ENCODE results near the gene ADAM23. TPM values are rescaled to one million over a fixed set of nuclear protein-coding genes. Genes with fewer than 3 reads are reported as not detected.

The ADAM23 gene
- total and polyA plus RNA-seq, 4 donors, result 0.12 to 0.51 (median 0.17) TPM; not detected in 1

- 92% methylated on average over 1 of the region's 1 CpG for WGBS
- no peaks in the 10 kb centered on the region for H3K4me1 ChIP-seq (ENCODE audit: control insufficient read depth in 4 of 4, insufficient read depth in 4 of 4, low read length in 3 of 4)
- no peak overlapping the region for H3K4me3 ChIP-seq (ENCODE audit: low read depth in 1 of 3, low read length in 3 of 3)
- TF ChIP-seq SP1 (IDR thresholded peaks at IDR 0.05) (no peak), ZBTB33 (IDR thresholded peaks at IDR 0.05) (no peak), HNF4G (IDR thresholded peaks at IDR 0.05) (no peak)
- H3K36me3 ChIP-seq (ENCODE audit: control insufficient read depth in 4 of 4, insufficient read depth in 3 of 4, low read depth in 1 of 4, low read length in 3 of 4), result no peaks in the 10 kb centered on the region
- no peak overlapping the region for H3K27ac ChIP-seq (ENCODE audit: low read depth in 1 of 2, low read length in 2 of 2)
- no peak for DNase-seq (ENCODE audit: low spot score)
- no peak overlapping the region for H3K9ac ChIP-seq (ENCODE audit: low read depth in 1 of 2, low read length in 2 of 2)
- H3K9me3 ChIP-seq (ENCODE audit: control insufficient read depth in 4 of 4, low read length in 3 of 4), result peaks cover 0 to 3% (median 0%) of the 10 kb centered on the region in 4 donors
- H3K27me3 ChIP-seq (ENCODE audit: control insufficient read depth in 4 of 4, insufficient read depth in 4 of 4, low read length in 3 of 4), result peaks cover 0 to 5% (median 2%) of the 10 kb centered on the region in 4 donors
These were observed 34.0 kb downstream of the ADAM23 start for GRCh38 chr2:206477296-206477695.

DNA sequence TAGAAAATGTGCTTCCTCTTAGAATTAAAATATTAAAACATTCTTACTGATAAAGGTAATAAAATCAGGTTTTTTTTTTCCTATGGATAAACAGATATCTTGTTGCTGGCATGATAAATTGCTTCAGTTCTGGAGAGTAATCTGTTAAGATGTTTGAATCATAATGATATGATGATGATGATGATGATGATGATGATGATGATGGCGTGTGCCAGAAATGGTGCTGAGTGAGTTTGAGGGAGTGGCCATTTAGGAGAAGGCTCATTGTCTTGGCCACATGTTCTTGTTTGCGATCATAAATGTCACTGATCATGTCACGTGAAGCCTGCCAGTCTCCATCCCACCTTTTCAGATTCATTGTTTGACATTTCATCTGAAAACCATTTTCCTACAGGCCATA, 35.0 kb downstream of the ADAM23 start:
- WGBS, result 72% methylated on average over 3 of the region's 3 CpGs
- Histone ChIP-seq H3K9ac (ENCODE audit: low read depth in 1 of 2, low read length in 2 of 2) (no peak overlapping the region), H3K4me1 (ENCODE audit: control insufficient read depth in 4 of 4, insufficient read depth in 4 of 4, low read length in 3 of 4) (no peaks in the 10 kb centered on the region), H3K9me3 (ENCODE audit: control insufficient read depth in 4 of 4, low read length in 3 of 4) (peaks cover 0 to 3% (median 0%) of the 10 kb centered on the region in 4 donors), H3K27ac (ENCODE audit: low read depth in 1 of 2, low read length in 2 of 2) (no peak overlapping the region), H3K27me3 (ENCODE audit: control insufficient read depth in 4 of 4, insufficient read depth in 4 of 4, low read length in 3 of 4) (peaks cover 0 to 8% (median 2%) of the 10 kb centered on the region in 4 donors), H3K36me3 (ENCODE audit: control insufficient read depth in 4 of 4, insufficient read depth in 3 of 4, low read depth in 1 of 4, low read length in 3 of 4) (no peaks in the 10 kb centered on the region), H3K4me3 (ENCODE audit: low read depth in 1 of 3, low read length in 3 of 3) (no peak overlapping the region)
- no peak for TF ChIP-seq SP1 (IDR thresholded peaks at IDR 0.05)
- TF ChIP-seq, protein P1, sequence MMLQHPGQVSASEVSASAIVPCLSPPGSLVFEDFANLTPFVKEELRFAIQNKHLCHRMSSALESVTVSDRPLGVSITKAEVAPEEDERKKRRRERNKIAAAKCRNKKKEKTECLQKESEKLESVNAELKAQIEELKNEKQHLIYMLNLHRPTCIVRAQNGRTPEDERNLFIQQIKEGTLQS (IDR thresholded peaks at IDR 0.05), result no peak
- no peak for TF ChIP-seq MAX (IDR thresholded peaks at IDR 0.05)
- TF ChIP-seq, protein P2, sequence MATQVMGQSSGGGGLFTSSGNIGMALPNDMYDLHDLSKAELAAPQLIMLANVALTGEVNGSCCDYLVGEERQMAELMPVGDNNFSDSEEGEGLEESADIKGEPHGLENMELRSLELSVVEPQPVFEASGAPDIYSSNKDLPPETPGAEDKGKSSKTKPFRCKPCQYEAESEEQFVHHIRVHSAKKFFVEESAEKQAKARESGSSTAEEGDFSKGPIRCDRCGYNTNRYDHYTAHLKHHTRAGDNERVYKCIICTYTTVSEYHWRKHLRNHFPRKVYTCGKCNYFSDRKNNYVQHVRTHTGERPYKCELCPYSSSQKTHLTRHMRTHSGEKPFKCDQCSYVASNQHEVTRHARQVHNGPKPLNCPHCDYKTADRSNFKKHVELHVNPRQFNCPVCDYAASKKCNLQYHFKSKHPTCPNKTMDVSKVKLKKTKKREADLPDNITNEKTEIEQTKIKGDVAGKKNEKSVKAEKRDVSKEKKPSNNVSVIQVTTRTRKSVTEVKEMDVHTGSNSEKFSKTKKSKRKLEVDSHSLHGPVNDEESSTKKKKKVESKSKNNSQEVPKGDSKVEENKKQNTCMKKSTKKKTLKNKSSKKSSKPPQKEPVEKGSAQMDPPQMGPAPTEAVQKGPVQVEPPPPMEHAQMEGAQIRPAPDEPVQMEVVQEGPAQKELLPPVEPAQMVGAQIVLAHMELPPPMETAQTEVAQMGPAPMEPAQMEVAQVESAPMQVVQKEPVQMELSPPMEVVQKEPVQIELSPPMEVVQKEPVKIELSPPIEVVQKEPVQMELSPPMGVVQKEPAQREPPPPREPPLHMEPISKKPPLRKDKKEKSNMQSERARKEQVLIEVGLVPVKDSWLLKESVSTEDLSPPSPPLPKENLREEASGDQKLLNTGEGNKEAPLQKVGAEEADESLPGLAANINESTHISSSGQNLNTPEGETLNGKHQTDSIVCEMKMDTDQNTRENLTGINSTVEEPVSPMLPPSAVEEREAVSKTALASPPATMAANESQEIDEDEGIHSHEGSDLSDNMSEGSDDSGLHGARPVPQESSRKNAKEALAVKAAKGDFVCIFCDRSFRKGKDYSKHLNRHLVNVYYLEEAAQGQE (IDR thresholded peaks at IDR 0.05), result no peak
- TF ChIP-seq TAF1 (conservative IDR thresholded peaks at IDR 0.05), result no peak
- no peak for TF ChIP-seq FOXA2 (IDR thresholded peaks at IDR 0.05)
- TF ChIP-seq FOXA1 (IDR thresholded peaks at IDR 0.05), result no peak
- no peak for TF ChIP-seq RXRA (IDR thresholded peaks at IDR 0.05)
- no peak for TF ChIP-seq YY1 (IDR thresholded peaks at IDR 0.05)
- TF ChIP-seq ZBTB33 (IDR thresholded peaks at IDR 0.05), result no peak
- no peak for TF ChIP-seq EGR1 (IDR thresholded peaks at IDR 0.05; ENCODE audit: low read depth in 2 of 2)
- TF ChIP-seq RAD21 (IDR thresholded peaks at IDR 0.05), result no peak
- no peak for TF ChIP-seq GABPA (IDR thresholded peaks at IDR 0.05 in 1 of 2, conservative IDR thresholded peaks at IDR 0.05 in 1 of 2)
- no peak for TF ChIP-seq NR2F2 (IDR thresholded peaks at IDR 0.05)
- DNase-seq (ENCODE audit: low spot score), result no peak

Measured in liver (tissue), 9 donors.